ENCODE results near the gene COL20A1.

COL20A1 gene

GRCh38 chr20:63351811-63352591 lies 59.0 kb downstream of the COL20A1 start:
- H3K18ac ChIP-seq (ENCODE audit: low read length), result no peak overlapping the region
- no peak overlapping the region for H2BK12ac ChIP-seq (ENCODE audit: low read length)
- H3K4me2 ChIP-seq (ENCODE audit: low read length), result no peak overlapping the region
- no peak overlapping the region for H3K9ac ChIP-seq (ENCODE audit: low read length)
- H4K91ac ChIP-seq (ENCODE audit: low read depth, low read length), result no peak overlapping the region
- H3K27ac ChIP-seq (ENCODE audit: low read depth, low read length), result no peak overlapping the region
- H3K4me3 ChIP-seq (ENCODE audit: low read depth, low read length), result no peak overlapping the region
- no peaks in the 10 kb centered on the region for H3K27me3 ChIP-seq (ENCODE audit: insufficient read depth, low read length)
- no peak overlapping the region for H2AFZ ChIP-seq (ENCODE audit: insufficient read depth, low read length, poor library complexity)
- no CpG with 5 or more reads among the region's 28 CpGs for WGBS (ENCODE audit: extremely low coverage, insufficient coverage, insufficient read length)
- no peak overlapping the region for H4K8ac ChIP-seq (ENCODE audit: low read depth, low read length)
- H3K9me3 ChIP-seq (ENCODE audit: insufficient read depth, low read depth, low read length), result peaks cover 20% of the 10 kb centered on the region
- H3K14ac ChIP-seq (ENCODE audit: low read length), result no peak overlapping the region
- no peak overlapping the region for H2AK5ac ChIP-seq (ENCODE audit: low read length)
- H3K23ac ChIP-seq (ENCODE audit: low read length), result no peak overlapping the region
- H3K4me1 ChIP-seq (ENCODE audit: control insufficient read depth in 1 of 2, insufficient read depth in 2 of 2, low read length in 2 of 2), result no peaks in the 10 kb centered on the region
- H3K4ac ChIP-seq (ENCODE audit: low read depth, low read length), result no peak overlapping the region
- no peak overlapping the region for H2BK5ac ChIP-seq (ENCODE audit: low read depth, low read length, poor library complexity)
- H3K79me1 ChIP-seq (ENCODE audit: low read length), result no peaks in the 10 kb centered on the region
- no peak overlapping the region for H4K12ac ChIP-seq (ENCODE audit: low read depth, low read length)
- H3K79me2 ChIP-seq (ENCODE audit: control insufficient read depth, insufficient read depth, low read length, poor library complexity), result no peaks in the 10 kb centered on the region
- no peak overlapping the region for H2BK120ac ChIP-seq (ENCODE audit: insufficient read depth, low read length, poor library complexity)
- no peaks in the 10 kb centered on the region for H3K36me3 ChIP-seq (ENCODE audit: control insufficient read depth in 1 of 2, insufficient read depth in 2 of 2, low read length in 2 of 2)
- DNase-seq, result no peak

DNA sequence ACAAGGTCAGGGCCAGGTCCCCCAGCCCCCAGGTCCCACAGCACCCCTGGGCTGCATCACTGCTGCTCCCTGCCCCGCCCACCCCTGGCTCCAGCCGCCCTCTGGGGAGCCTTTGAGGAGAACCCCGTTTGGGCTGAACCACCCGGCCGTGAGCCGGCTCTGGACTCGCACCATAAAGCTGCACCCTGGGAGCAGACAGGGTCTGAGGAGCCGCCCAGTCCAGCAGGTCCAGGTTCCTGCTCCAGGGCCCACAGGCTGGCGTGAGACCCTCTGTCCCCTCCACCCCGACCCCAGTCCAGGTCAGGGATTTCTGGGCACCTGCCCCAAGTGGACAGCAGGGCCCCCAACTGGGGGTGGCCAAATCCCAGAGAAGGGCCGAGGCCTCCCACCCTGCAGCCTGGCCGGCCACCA lies 59.8 kb downstream of the COL20A1 start:
- no peak overlapping the region for H3K4ac ChIP-seq (ENCODE audit: low read depth, low read length)
- H4K91ac ChIP-seq (ENCODE audit: low read depth, low read length), result no peak overlapping the region
- H2BK5ac ChIP-seq (ENCODE audit: low read depth, low read length, poor library complexity), result no peak overlapping the region
- H4K12ac ChIP-seq (ENCODE audit: low read depth, low read length), result no peak overlapping the region
- WGBS (ENCODE audit: extremely low coverage, insufficient coverage, insufficient read length), result no CpG with 5 or more reads among the region's 12 CpGs
- no peak overlapping the region for H3K23ac ChIP-seq (ENCODE audit: low read length)
- no peaks in the 10 kb centered on the region for H3K4me1 ChIP-seq (ENCODE audit: control insufficient read depth in 1 of 2, insufficient read depth in 2 of 2, low read length in 2 of 2)
- no peak overlapping the region for H4K8ac ChIP-seq (ENCODE audit: low read depth, low read length)
- no peak overlapping the region for H3K4me2 ChIP-seq (ENCODE audit: low read length)
- H3K27ac ChIP-seq (ENCODE audit: low read depth, low read length), result no peak overlapping the region
- H3K27me3 ChIP-seq (ENCODE audit: insufficient read depth, low read length), result no peaks in the 10 kb centered on the region
- H3K9me3 ChIP-seq (ENCODE audit: insufficient read depth, low read depth, low read length), result peaks cover 22% of the 10 kb centered on the region
- H3K18ac ChIP-seq (ENCODE audit: low read length), result no peak overlapping the region
- H3K79me2 ChIP-seq (ENCODE audit: control insufficient read depth, insufficient read depth, low read length, poor library complexity), result no peaks in the 10 kb centered on the region
- H2BK12ac ChIP-seq (ENCODE audit: low read length), result no peak overlapping the region
- no peak overlapping the region for H2BK120ac ChIP-seq (ENCODE audit: insufficient read depth, low read length, poor library complexity)
- H3K36me3 ChIP-seq (ENCODE audit: control insufficient read depth in 1 of 2, insufficient read depth in 2 of 2, low read length in 2 of 2), result no peaks in the 10 kb centered on the region
- no peak overlapping the region for H3K14ac ChIP-seq (ENCODE audit: low read length)
- no peak overlapping the region for H2AK5ac ChIP-seq (ENCODE audit: low read length)
- H3K9ac ChIP-seq (ENCODE audit: low read length), result no peak overlapping the region
- H3K79me1 ChIP-seq (ENCODE audit: low read length), result no peaks in the 10 kb centered on the region
- no peak for DNase-seq
- no peak overlapping the region for H3K4me3 ChIP-seq (ENCODE audit: low read depth, low read length)
- H2AFZ ChIP-seq (ENCODE audit: insufficient read depth, low read length, poor library complexity), result no peak overlapping the region

- H2AFZ ChIP-seq (ENCODE audit: insufficient read depth, low read length, poor library complexity), result no peak overlapping the region
- H4K8ac ChIP-seq (ENCODE audit: low read depth, low read length), result no peak overlapping the region
- no peak overlapping the region for H3K4me3 ChIP-seq (ENCODE audit: low read depth, low read length)
- H3K4ac ChIP-seq (ENCODE audit: low read depth, low read length), result no peak overlapping the region
- no peak overlapping the region for H2BK12ac ChIP-seq (ENCODE audit: low read length)
- H2BK120ac ChIP-seq (ENCODE audit: insufficient read depth, low read length, poor library complexity), result no peak overlapping the region
- H4K91ac ChIP-seq (ENCODE audit: low read depth, low read length), result no peak overlapping the region
- no peak overlapping the region for H3K27ac ChIP-seq (ENCODE audit: low read depth, low read length)
- H3K27me3 ChIP-seq (ENCODE audit: insufficient read depth, low read length), result peaks cover under 1% of the 10 kb centered on the region
- no peak for DNase-seq
- H2AK5ac ChIP-seq (ENCODE audit: low read length), result no peak overlapping the region
- H3K79me1 ChIP-seq (ENCODE audit: low read length), result no peaks in the 10 kb centered on the region
- H3K9ac ChIP-seq (ENCODE audit: low read length), result no peak overlapping the region
- no CpG with 5 or more reads among the region's 25 CpGs for WGBS (ENCODE audit: extremely low coverage, insufficient coverage, insufficient read length)
- H3K23ac ChIP-seq (ENCODE audit: low read length), result no peak overlapping the region
- H3K18ac ChIP-seq (ENCODE audit: low read length), result no peak overlapping the region
- H3K36me3 ChIP-seq (ENCODE audit: control insufficient read depth in 1 of 2, insufficient read depth in 2 of 2, low read length in 2 of 2), result no peaks in the 10 kb centered on the region
- no peak overlapping the region for H4K12ac ChIP-seq (ENCODE audit: low read depth, low read length)
- H3K79me2 ChIP-seq (ENCODE audit: control insufficient read depth, insufficient read depth, low read length, poor library complexity), result no peaks in the 10 kb centered on the region
- no peak overlapping the region for H3K4me2 ChIP-seq (ENCODE audit: low read length)
- peaks cover 26% of the 10 kb centered on the region for H3K9me3 ChIP-seq (ENCODE audit: insufficient read depth, low read depth, low read length)
- no peak overlapping the region for H2BK5ac ChIP-seq (ENCODE audit: low read depth, low read length, poor library complexity)
- no peak overlapping the region for H3K14ac ChIP-seq (ENCODE audit: low read length)
- H3K4me1 ChIP-seq (ENCODE audit: control insufficient read depth in 1 of 2, insufficient read depth in 2 of 2, low read length in 2 of 2), result no peaks in the 10 kb centered on the region
Measured at GRCh38 chr20:63354636-63355350, 61.8 kb downstream of the COL20A1 start.

DNA sequence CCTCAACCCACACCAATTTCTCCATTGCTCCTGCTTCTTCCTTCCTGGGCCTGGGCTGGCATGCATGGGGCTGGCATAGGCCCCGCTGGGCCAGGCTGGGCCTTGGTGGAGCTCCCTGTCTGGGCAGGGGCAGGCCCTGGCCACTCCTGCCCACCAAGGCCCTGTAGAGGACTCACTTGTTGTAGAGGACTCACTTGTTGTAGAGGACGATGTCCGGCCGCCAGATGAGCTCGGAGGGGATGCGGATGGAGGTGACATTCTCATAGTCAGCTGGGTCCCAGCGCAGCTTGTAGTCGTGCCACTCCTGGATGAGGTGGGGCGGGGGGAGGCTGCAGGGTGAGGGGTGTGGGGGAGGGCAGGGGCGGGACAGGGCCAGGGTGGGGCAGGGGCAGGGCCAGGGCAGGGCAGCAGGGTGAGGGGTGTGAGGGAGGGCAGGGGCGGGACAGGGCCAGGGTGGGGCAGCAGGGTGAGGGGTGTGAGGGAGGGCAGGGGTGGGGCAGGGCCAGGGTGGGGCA lies 62.9 kb downstream of the COL20A1 start:
- no peak overlapping the region for H2BK5ac ChIP-seq (ENCODE audit: low read depth, low read length, poor library complexity)
- H3K9ac ChIP-seq (ENCODE audit: low read length), result no peak overlapping the region
- no peak overlapping the region for H2AFZ ChIP-seq (ENCODE audit: insufficient read depth, low read length, poor library complexity)
- peaks cover 19% of the 10 kb centered on the region for H3K9me3 ChIP-seq (ENCODE audit: insufficient read depth, low read depth, low read length)
- H3K4me3 ChIP-seq (ENCODE audit: low read depth, low read length), result no peak overlapping the region
- H3K14ac ChIP-seq (ENCODE audit: low read length), result no peak overlapping the region
- H3K79me1 ChIP-seq (ENCODE audit: low read length), result no peaks in the 10 kb centered on the region
- no CpG with 5 or more reads among the region's 11 CpGs for WGBS (ENCODE audit: extremely low coverage, insufficient coverage, insufficient read length)
- H3K27ac ChIP-seq (ENCODE audit: low read depth, low read length), result no peak overlapping the region
- no peak overlapping the region for H4K12ac ChIP-seq (ENCODE audit: low read depth, low read length)
- no peak overlapping the region for H3K4ac ChIP-seq (ENCODE audit: low read depth, low read length)
- H3K18ac ChIP-seq (ENCODE audit: low read length), result no peak overlapping the region
- DNase-seq, result no peak
- H2BK12ac ChIP-seq (ENCODE audit: low read length), result no peak overlapping the region
- no peak overlapping the region for H3K4me2 ChIP-seq (ENCODE audit: low read length)
- H4K8ac ChIP-seq (ENCODE audit: low read depth, low read length), result no peak overlapping the region
- H4K91ac ChIP-seq (ENCODE audit: low read depth, low read length), result no peak overlapping the region
- no peak overlapping the region for H2AK5ac ChIP-seq (ENCODE audit: low read length)
- H3K4me1 ChIP-seq (ENCODE audit: control insufficient read depth in 1 of 2, insufficient read depth in 2 of 2, low read length in 2 of 2), result no peaks in the 10 kb centered on the region
- H3K79me2 ChIP-seq (ENCODE audit: control insufficient read depth, insufficient read depth, low read length, poor library complexity), result no peaks in the 10 kb centered on the region
- no peaks in the 10 kb centered on the region for H3K36me3 ChIP-seq (ENCODE audit: control insufficient read depth in 1 of 2, insufficient read depth in 2 of 2, low read length in 2 of 2)
- H2BK120ac ChIP-seq (ENCODE audit: insufficient read depth, low read length, poor library complexity), result no peak overlapping the region
- H3K27me3 ChIP-seq (ENCODE audit: insufficient read depth, low read length), result peaks cover 11% of the 10 kb centered on the region
- no peak overlapping the region for H3K23ac ChIP-seq (ENCODE audit: low read length)

Data from trophoblast cell (in vitro differentiated cells and primary cell).